Measurements from ENCODE around the gene TMEM242.

The TMEM242 gene

DNA sequence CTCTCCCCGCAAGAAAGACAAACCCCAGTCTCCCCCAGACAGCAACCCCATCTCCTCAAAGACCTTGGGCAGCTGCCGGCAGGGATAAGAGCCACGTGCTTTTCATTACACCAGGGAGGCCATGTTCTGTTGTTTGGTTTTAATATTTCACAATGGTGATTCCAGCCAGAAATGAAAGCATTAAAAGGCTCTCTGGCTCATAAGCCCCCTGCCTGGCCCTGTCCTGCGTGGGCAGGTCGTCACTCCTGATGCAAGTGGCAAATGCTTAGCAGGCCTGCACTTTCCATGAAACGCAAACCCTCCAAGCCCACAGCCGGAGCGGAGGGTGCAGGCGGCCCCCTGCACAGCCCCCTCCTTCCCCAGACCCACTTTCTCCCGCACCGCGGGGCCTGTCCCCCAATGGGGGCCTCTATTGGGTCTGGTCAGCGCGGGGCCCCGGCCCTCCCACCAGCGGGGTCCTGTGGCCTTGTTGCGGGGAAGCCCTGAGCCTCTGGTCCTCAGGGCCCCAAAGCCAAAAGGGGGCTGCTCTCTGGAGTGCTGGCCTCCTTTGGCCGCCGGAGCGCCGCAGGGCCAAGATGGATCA lies 77.2 kb downstream of the TMEM242 start:
- ATAC-seq: no peak

- ATAC-seq: no peak
Observed at GRCh38 chr6:157245436-157245835, 77.9 kb downstream of the TMEM242 start.

DNA sequence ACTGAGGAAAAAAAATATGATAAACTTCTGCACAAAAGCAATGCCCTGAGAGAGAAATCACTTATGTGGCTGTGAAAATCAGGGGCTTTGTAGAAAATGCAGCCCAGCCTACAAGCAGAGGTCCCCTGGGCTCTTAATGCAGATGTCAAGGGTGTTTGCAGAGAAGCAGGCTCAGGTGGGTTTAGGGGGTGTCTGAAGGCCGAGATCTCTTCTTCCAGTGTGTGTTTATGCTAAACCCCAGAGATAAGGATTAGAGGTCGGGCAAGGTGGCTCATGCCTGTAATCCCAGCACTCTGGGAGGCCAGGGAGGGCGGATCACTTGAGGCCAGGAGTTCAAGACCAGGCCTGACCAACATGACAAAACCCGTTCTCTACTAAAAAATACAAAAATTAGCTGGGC lies 78.5 kb downstream of the TMEM242 start:
- ATAC-seq: no peak

DNA sequence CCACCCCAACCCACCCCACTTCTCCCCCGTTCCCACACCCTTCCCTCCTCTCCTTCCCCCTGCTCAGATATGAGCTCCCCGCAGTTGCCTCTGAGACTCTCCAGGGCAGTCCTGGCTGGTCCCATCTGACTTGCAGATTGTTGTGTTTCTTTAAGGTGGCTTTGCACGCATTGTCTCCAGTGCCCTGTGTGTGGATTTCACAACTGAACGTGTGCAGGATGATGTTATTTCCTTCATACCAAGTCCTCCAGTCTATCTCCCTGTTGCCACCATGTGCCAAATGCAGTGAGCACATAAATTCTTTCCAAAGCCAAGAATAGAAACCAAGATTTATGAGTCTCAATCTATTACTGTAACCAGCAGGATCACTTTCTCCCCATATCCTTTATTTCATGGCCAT lies 79.1 kb downstream of the TMEM242 start:
- no peak for ATAC-seq

DNA sequence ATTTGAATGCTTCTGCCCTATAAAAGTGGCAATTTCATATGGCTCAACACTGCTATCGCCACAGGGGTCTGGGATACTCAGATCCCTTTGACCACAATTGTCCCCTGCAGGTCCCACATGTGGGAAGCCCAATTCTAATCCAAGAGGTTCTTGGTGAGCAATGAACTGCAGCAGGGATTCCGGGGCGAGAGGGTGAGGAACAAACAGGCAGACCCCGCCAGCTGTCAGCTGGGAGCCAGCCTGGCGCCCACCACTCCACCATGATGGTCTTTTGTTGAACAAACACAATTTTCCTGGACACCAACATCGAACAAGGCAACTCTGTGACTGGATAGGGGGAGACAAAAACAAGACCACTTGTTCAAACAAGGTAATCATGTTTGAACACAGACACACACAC lies 80.5 kb downstream of the TMEM242 start:
- ATAC-seq: no peak

DNA sequence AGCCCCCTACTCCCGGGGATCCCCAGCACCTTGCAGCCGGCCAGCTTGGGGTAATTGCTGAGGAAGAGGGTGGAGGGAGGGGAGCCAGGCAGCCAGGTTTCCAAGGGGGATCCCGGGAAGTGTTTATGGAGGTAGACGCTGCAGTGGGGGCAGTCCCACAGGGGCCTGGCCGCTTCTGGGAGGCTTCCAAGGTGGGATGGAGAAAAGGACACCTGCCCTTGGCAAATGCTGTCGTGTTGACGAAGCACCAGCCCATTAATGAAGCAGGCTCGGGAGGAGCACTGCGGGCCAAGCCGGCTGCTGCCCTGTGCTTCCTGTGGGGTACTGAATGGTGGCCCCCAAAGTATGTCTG lies 82.4 kb downstream of the TMEM242 start:
- ATAC-seq: no peak

DNA sequence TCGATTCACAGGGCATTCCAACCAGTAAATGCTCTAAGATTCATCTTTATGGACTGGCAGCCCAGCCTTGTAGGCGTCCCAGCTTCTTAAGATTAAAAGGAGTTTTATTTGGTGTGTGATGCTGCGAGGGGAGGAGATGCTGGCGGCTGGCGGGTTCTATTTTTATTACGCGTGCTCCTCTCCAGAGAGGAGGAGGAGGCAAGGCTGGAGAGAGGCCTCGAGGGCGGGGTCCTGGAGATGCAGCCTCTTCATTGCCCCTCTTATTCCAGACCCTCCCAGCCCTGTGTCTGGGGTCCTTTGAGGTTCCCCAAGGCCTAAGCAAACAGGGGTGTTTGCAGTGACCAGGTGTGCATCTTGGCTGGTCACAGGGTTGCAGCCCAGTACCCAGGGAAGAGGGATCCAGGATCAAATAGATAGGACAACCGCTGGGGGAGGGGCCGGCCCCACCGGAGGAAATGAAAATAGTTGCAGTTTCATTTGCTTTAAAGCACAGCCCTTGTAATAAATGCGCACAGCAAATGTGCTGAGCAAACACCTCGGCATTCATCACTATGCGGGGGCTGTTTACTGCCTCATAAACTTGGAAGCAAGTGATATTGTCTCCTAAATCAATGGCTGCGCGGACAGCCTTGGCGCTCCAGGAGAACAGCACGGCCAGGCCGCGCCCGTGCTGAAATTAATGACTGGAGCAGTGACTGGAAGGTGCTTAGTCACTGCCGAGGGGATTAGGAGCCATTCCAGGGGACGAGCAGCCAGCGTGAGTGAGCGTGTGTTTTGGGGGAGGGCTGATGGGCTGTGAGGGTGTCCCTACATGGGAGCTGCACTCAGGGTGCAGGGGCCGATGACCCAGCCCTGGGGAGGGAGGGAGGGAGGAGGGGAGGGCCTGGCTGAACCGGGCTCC lies 83.0 kb downstream of the TMEM242 start:
- ATAC-seq: no peak

DNA sequence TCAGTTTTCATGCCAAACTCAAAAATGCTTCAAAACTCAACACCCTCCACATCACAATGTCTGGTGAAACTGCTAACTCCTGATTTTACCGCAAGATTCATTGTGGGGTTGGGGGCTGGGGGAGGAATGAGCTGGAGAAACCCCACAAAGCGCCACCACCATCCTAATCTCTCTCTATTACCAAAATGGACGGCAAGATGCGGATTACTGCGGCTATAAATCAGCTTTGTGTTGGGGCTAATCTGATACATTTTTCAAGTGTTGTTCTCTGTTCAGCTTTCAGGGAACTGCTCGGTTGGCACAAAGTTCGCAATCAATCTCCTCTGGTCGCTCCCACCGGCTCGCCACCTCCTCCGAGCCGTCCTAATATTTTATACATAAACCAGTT lies 83.7 kb downstream of the TMEM242 start:
- no peak for ATAC-seq

Measured in activated CD4-positive, CD25-positive, alpha-beta regulatory T cell treated with anti-CD3 and anti-CD28 coated beads, Interleukin-2, amount 50 U/mL, for 24 hours (primary cell).